ENCODE measurements around the gene GNA14.
"Not testable (repeated sequence)": the region's sequence is repeated elsewhere in the genome, so short reads cannot be mapped to it uniquely, and the experiment has no call there.

Gene GNA14

GRCh38 chr9:77640741-77641580 is 7.2 kb downstream of the GNA14 start:
- no peak for DNase-seq

GRCh38 chr9:77632652-77633051 is 15.5 kb downstream of the GNA14 start:
- no peak for DNase-seq

- not testable (repeated sequence) for DNase-seq
These were observed 19.3 kb downstream of the GNA14 start for GRCh38 chr9:77628864-77629263.

- DNase-seq, result no peak
These were observed 31.9 kb downstream of the GNA14 start for GRCh38 chr9:77616191-77616590.

GRCh38 chr9:77614645-77615044 is 33.5 kb downstream of the GNA14 start:
- DNase-seq, result no peak

- DNase-seq, result no peak
These were observed 41.6 kb downstream of the GNA14 start for GRCh38 chr9:77606526-77606925.

GRCh38 chr9:77605449-77606220 is 42.5 kb downstream of the GNA14 start:
- DNase-seq, result no peak

- DNase-seq, result no peak
These were observed 43.8 kb downstream of the GNA14 start for GRCh38 chr9:77604316-77604715.

- no peak for DNase-seq
These were observed 45.3 kb downstream of the GNA14 start for GRCh38 chr9:77602852-77603251.

- no peak for DNase-seq
These were observed 46.5 kb downstream of the GNA14 start for GRCh38 chr9:77601476-77602099.

GRCh38 chr9:77600810-77601209 is 47.3 kb downstream of the GNA14 start:
- DNase-seq, result no peak

- no peak for DNase-seq
These were observed 48.6 kb downstream of the GNA14 start for GRCh38 chr9:77599492-77599891.

- DNase-seq, result no peak
These were observed 49.1 kb downstream of the GNA14 start for GRCh38 chr9:77598991-77599390.

- DNase-seq, result no peak
These were observed 49.6 kb downstream of the GNA14 start for GRCh38 chr9:77598524-77598923.

- DNase-seq, result no peak
These were observed 51.1 kb downstream of the GNA14 start for GRCh38 chr9:77597057-77597456.

- no peak for DNase-seq
These were observed 52.6 kb downstream of the GNA14 start for GRCh38 chr9:77595426-77596095.

- DNase-seq, result no peak
These were observed 53.2 kb downstream of the GNA14 start for GRCh38 chr9:77594963-77595362.

GRCh38 chr9:77593528-77593927 is 54.6 kb downstream of the GNA14 start:
- DNase-seq, result no peak

GRCh38 chr9:77592476-77592875 is 55.6 kb downstream of the GNA14 start:
- DNase-seq, result no peak

GRCh38 chr9:77589046-77589795 is 58.9 kb downstream of the GNA14 start:
- no peak for DNase-seq

- no peak for DNase-seq
These were observed 59.7 kb downstream of the GNA14 start for GRCh38 chr9:77588271-77588937.

GRCh38 chr9:77587851-77588250 is 60.3 kb downstream of the GNA14 start:
- no peak for DNase-seq
